Small intestine (tissue), 7 donors: ENCODE data around the gene PPP1R13B. TPM values are rescaled to one million over a fixed set of nuclear protein-coding genes. Genes with fewer than 3 reads are reported as not detected.

Source experiments
- DNase-seq, 2 donors: peaks; one replicate each; pipeline versions ENCODE4 v3.0.0 to v3.0.0-alpha.2; 2013
- FAIRE-seq: peaks from 2 replicates; lab custom pipeline; 2012; peaks lifted over from hg19 to GRCh38; lab: Jason Lieb, UNC
- H3K27ac ChIP-seq, 3 donors: one replicate each; pipeline ENCODE4 v1.5.1; 2013; ENCODE audit warnings: low read length in 2 of 3, mild to moderate bottlenecking in 2 of 3, control low read depth in 1 of 3, inconsistent platforms in 1 of 3, low read depth in 1 of 3, moderate library complexity in 1 of 3
- H3K27me3 ChIP-seq, 3 donors: one replicate each; pipeline ENCODE4 v1.6.1; 2013; ENCODE audit warnings: low read length in 3 of 3, inconsistent platforms in 1 of 3; ENCODE audit not compliant: control insufficient read depth in 3 of 3, insufficient read depth in 3 of 3
- H3K36me3 ChIP-seq, 3 donors: one replicate each; pipeline ENCODE4 v1.6.1; 2013; ENCODE audit warnings: low read length in 3 of 3, inconsistent platforms in 1 of 3, low read depth in 1 of 3, mild to moderate bottlenecking in 1 of 3, moderate library complexity in 1 of 3; ENCODE audit not compliant: control insufficient read depth in 3 of 3, insufficient read depth in 2 of 3
- H3K4me1 ChIP-seq, 3 donors: one replicate each; pipeline ENCODE4 v1.6.1; 2013; ENCODE audit warnings: low read length in 2 of 3, inconsistent platforms in 1 of 3, low read depth in 1 of 3, mild to moderate bottlenecking in 1 of 3, moderate library complexity in 1 of 3; ENCODE audit not compliant: control insufficient read depth in 3 of 3, insufficient read depth in 2 of 3
- H3K4me3 ChIP-seq, 3 donors: one replicate each; pipeline ENCODE4 v1.5.1; 2013; ENCODE audit warnings: low read length in 3 of 3, control low read depth in 1 of 3, inconsistent platforms in 1 of 3, low read depth in 1 of 3, mild to moderate bottlenecking in 1 of 3, moderate library complexity in 1 of 3
- H3K9me3 ChIP-seq, 2 donors: one replicate each; pipeline ENCODE4 v1.6.1; 2013; ENCODE audit warnings: low read depth in 1 of 2, low read length in 1 of 2; ENCODE audit not compliant: control insufficient read depth in 2 of 2, insufficient read depth in 1 of 2
- WGBS, 3 donors: extraction: QIAGEN DNeasy Blood & Tissue Kit; methylation state at CpG; one replicate each; pipeline ENCODE4 v1.1.7; 2013; 5-methylcytosine and 5-hydroxymethylcytosine counted together
- polyA plus RNA-seq, 4 donors: library from polyadenylated mRNA; stranded (reverse) in 3 of 4; unstranded in 1 of 4; fragments of 200-250 nt in 3 of 4; fragments of 120-200 nt in 1 of 4; gene quantifications; one replicate each; pipeline versions ENCODE4 v1.2.1 to v1.2.3, GENCODE V29; 2013
- donor health status: healthy with polysubstance abuse.
- donor health status: control.
- donor health status: control.
- donor health status: Bipolar disorder and iron deficiency.
- donor health status: healthy.

PPP1R13B gene
- polyA plus RNA-seq, 4 donors: 17.8 to 28.1 (median 23.3) TPM

- no peak for FAIRE-seq
- no peaks in the 10 kb centered on the region for H3K27me3 ChIP-seq
- no peak overlapping the region for H3K27ac ChIP-seq
- H3K4me3 ChIP-seq: no peak overlapping the region
- no peaks in the 10 kb centered on the region for H3K9me3 ChIP-seq
- 83 to 86% (median 86%) methylated on average over 14 of the region's 14 CpGs for WGBS, 3 donors
- no peaks in the 10 kb centered on the region for H3K36me3 ChIP-seq
- peaks cover 0 to 19% (median 4%) of the 10 kb centered on the region in 3 donors for H3K4me1 ChIP-seq
- DNase-seq: no peak
Observed at GRCh38 chr14:103869406-103870143, 22.2 kb upstream of the PPP1R13B start.

GRCh38 chr14:103868242-103868897 lies 21.0 kb upstream of the PPP1R13B start:
- Histone ChIP-seq H3K27ac (no peak overlapping the region), H3K4me1 (peaks cover 0 to 15% (median 4%) of the 10 kb centered on the region in 3 donors), H3K36me3 (no peaks in the 10 kb centered on the region), H3K27me3 (no peaks in the 10 kb centered on the region), H3K4me3 (no peak overlapping the region), H3K9me3 (no peaks in the 10 kb centered on the region)
- FAIRE-seq (no peak), DNase-seq (no peak)
- WGBS, 3 donors: 83 to 86% (median 85%) methylated on average over 10 of the region's 10 CpGs

GRCh38 chr14:103867523-103867953 lies 20.2 kb upstream of the PPP1R13B start:
- H3K4me1 ChIP-seq: peaks cover 0 to 10% (median 2%) of the 10 kb centered on the region in 3 donors
- DNase-seq (no peak), FAIRE-seq (no peak)
- H3K36me3 ChIP-seq: no peaks in the 10 kb centered on the region
- H3K27ac ChIP-seq: no peak overlapping the region
- no peak overlapping the region for H3K4me3 ChIP-seq
- H3K9me3 ChIP-seq: no peaks in the 10 kb centered on the region
- no peaks in the 10 kb centered on the region for H3K27me3 ChIP-seq
- 36 to 71% (median 37%) methylated on average over 9 to 10 of the region's 10 CpGs for WGBS, 3 donors

GRCh38 chr14:103867020-103867419 lies 19.6 kb upstream of the PPP1R13B start:
- 89 to 94% (median 90%) methylated on average over 10 of the region's 10 CpGs for WGBS, 3 donors
- DNase-seq: no peak
- no peaks in the 10 kb centered on the region for H3K27me3 ChIP-seq
- H3K4me3 ChIP-seq: no peak overlapping the region
- H3K36me3 ChIP-seq: no peaks in the 10 kb centered on the region
- peaks cover 0 to 6% (median 0%) of the 10 kb centered on the region in 3 donors for H3K4me1 ChIP-seq
- no peaks in the 10 kb centered on the region for H3K9me3 ChIP-seq
- FAIRE-seq: no peak
- H3K27ac ChIP-seq: no peak overlapping the region

- WGBS, 3 donors: 73 to 79% (median 79%) methylated on average over 6 of the region's 6 CpGs
- H3K9me3 ChIP-seq: no peaks in the 10 kb centered on the region
- no peak for DNase-seq
- peaks cover 0 to 3% (median 0%) of the 10 kb centered on the region in 3 donors for H3K4me1 ChIP-seq
- no peak overlapping the region for H3K27ac ChIP-seq
- no peaks in the 10 kb centered on the region for H3K36me3 ChIP-seq
- H3K4me3 ChIP-seq: no peak overlapping the region
- no peak for FAIRE-seq
- no peaks in the 10 kb centered on the region for H3K27me3 ChIP-seq
Observed at GRCh38 chr14:103863245-103863644, 15.9 kb upstream of the PPP1R13B start.

GRCh38 chr14:103862393-103862782 lies 15.0 kb upstream of the PPP1R13B start:
- Histone ChIP-seq H3K27me3 (no peaks in the 10 kb centered on the region), H3K36me3 (no peaks in the 10 kb centered on the region), H3K4me3 (peak overlapping the region in 1 of 3 donors; percentile 32), H3K27ac (peak overlapping the region in 1 of 3 donors; percentile 43), H3K4me1 (peaks cover 0 to 3% (median 0%) of the 10 kb centered on the region in 3 donors), H3K9me3 (no peaks in the 10 kb centered on the region)
- 23 to 58% (median 36%) methylated on average over 7 of the region's 7 CpGs for WGBS, 3 donors
- FAIRE-seq (no peak), DNase-seq (peak in 1 of 2 donors; percentile 98)

- 68 to 77% (median 68%) methylated on average over 14 of the region's 14 CpGs for WGBS, 3 donors
- Histone ChIP-seq H3K27me3 (no peaks in the 10 kb centered on the region), H3K9me3 (no peaks in the 10 kb centered on the region), H3K4me3 (peak overlapping the region in 1 of 3 donors; percentile 32), H3K4me1 (peaks cover 0 to 3% (median 0%) of the 10 kb centered on the region in 3 donors), H3K36me3 (no peaks in the 10 kb centered on the region), H3K27ac (peak overlapping the region in 2 of 3 donors; percentile 3 to 43)
- FAIRE-seq (no peak), DNase-seq (no peak)
Observed at GRCh38 chr14:103861413-103862392, 14.3 kb upstream of the PPP1R13B start.
